GM12878 (cell line): ENCODE measurements around the gene PLA2G4A. TPM values are rescaled to one million over a fixed set of nuclear protein-coding genes. Genes with fewer than 3 reads are reported as not detected.

Experiments used
- ATAC-seq: fragments of 200-7000 bp; cut with Tn5 transposase; 3 replicates; pipeline ENCODE4 v1.9.1; 2020; ENCODE audit warnings: mild to moderate bottlenecking, moderate library complexity
- BruUV-seq: library from RNA; stranded (reverse); fragments of 400-500 nt; replicated peaks from 2 replicates; lab custom pipeline; 2021; lab: Mats Ljungman, UMichigan
- CTCF ChIA-PET: fragments of 300-600 bp; sonication (Branson Sonifier 250); formaldehyde crosslinking; extraction: SDS; loops from one replicate; lab custom pipeline; 2021; ENCODE audit warnings: inconsistent platforms; lab: Yijun Ruan, JAX
- POLR2A ChIA-PET: fragments of 350-600 bp; formaldehyde crosslinking; extraction: SDS; loops from one replicate; lab custom pipeline; 2021; ENCODE audit warnings: inconsistent platforms; lab: Charles Lee
- RAD21 ChIA-PET: fragments of 300-600 bp; sonication (Branson Sonifier 250); formaldehyde crosslinking; loops from one replicate; lab custom pipeline; 2023; ENCODE audit warnings: antibody characterized with exemption; ENCODE audit not compliant: unreplicated experiment; lab: Charles Lee
- SMC1A ChIA-PET: fragments of 300-600 bp; sonication (Branson Sonifier 250); formaldehyde crosslinking; loops from one replicate; lab custom pipeline; 2023; ENCODE audit not compliant: unreplicated experiment, uncharacterized antibody; lab: Charles Lee
- DNase-seq: peaks from one replicate; pipeline ENCODE4 v3.0.0-alpha.2; 2011; ENCODE audit warnings: low read depth, low spot score
- FAIRE-seq: peaks from 3 replicates; lab custom pipeline; 2011; peaks lifted over from hg19 to GRCh38; lab: Jason Lieb, UNC
- H2AFZ ChIP-seq: 2 replicates; pipeline ENCODE4 v1.6.0; 2011; ENCODE audit warnings: low read depth, low read length, control low read depth; ENCODE audit not compliant: control insufficient read depth
- H3K27ac ChIP-seq: 2 replicates; pipeline ENCODE4 v1.5.1; 2011; ENCODE audit warnings: control low read depth; ENCODE audit not compliant: control insufficient read depth, insufficient read depth
- H3K27me3 ChIP-seq, 2 experiments: replicated peaks in 1 of 2; 2 replicates each; pipeline versions ENCODE4 v1.6.0 to v1.6.1; 2011; ENCODE audit warnings: low read length in 1 of 2; ENCODE audit not compliant: control insufficient read depth in 2 of 2, insufficient read depth in 2 of 2
- H3K36me3 ChIP-seq, 2 experiments: 2 replicates each; pipeline ENCODE4 v1.5.1; 2011; ENCODE audit warnings: low read length in 1 of 2; ENCODE audit not compliant: control insufficient read depth in 2 of 2, insufficient read depth in 2 of 2
- H3K4me1 ChIP-seq: 2 replicates; pipeline ENCODE4 v1.6.1; 2011; ENCODE audit warnings: mild to moderate bottlenecking, low read length, moderate library complexity, mixed read lengths; ENCODE audit not compliant: control insufficient read depth, insufficient read depth
- H3K4me2 ChIP-seq: 2 replicates; pipeline ENCODE4 v1.6.0; 2011; ENCODE audit warnings: control low read depth; ENCODE audit not compliant: control insufficient read depth, insufficient read depth
- H3K4me3 ChIP-seq: fragments of 200-600 bp; sonication (generic); 2 replicates; pipeline ENCODE4 v1.5.1; 2016
- H3K79me2 ChIP-seq: 2 replicates; pipeline ENCODE4 v1.6.0; 2011; ENCODE audit warnings: low read length; ENCODE audit not compliant: control insufficient read depth, insufficient read depth
- H3K9ac ChIP-seq: 2 replicates; pipeline ENCODE4 v1.8.0; 2011; ENCODE audit warnings: low read length, control low read depth, mixed read lengths; ENCODE audit not compliant: control insufficient read depth, insufficient read depth
- H3K9me3 ChIP-seq: replicated peaks from 3 replicates; pipeline ENCODE4 v1.5.1; 2011; ENCODE audit warnings: mild to moderate bottlenecking, low read length; ENCODE audit not compliant: control insufficient read depth, insufficient read depth
- H4K20me1 ChIP-seq: 2 replicates; pipeline ENCODE4 v1.6.0; 2011; ENCODE audit not compliant: control insufficient read depth, insufficient read depth
- ATF7 ChIP-seq: fragments of 450-650 bp; IDR thresholded peaks from 2 replicates; pipeline ENCODE4 v1.6.1; 2016; ENCODE audit warnings: low read depth, mild to moderate bottlenecking
- BHLHE40 ChIP-seq, 2 experiments: fragments of 450-650 bp in 1 of 2; IDR thresholded peaks; 2 replicates each; pipeline ENCODE4 v1.6.1; 2011 to 2017; ENCODE audit warnings: low read depth in 2 of 2, borderline replicate concordance in 1 of 2, improper control_type of control experiment in 1 of 2, low read length in 1 of 2, mild to moderate bottlenecking in 1 of 2
- CREB1 ChIP-seq: IDR thresholded peaks from 2 replicates; pipeline ENCODE4 v1.6.1; 2012; ENCODE audit warnings: low read depth, mild to moderate bottlenecking, inconsistent platforms
- EP300 ChIP-seq, 2 experiments: fragments of 150-350 bp in 1 of 2; IDR thresholded peaks; 2 replicates each; pipeline ENCODE4 v1.6.1; 2011 to 2012; ENCODE audit warnings: low read depth in 2 of 2, low read length in 2 of 2, borderline replicate concordance in 1 of 2, improper control_type of control experiment in 1 of 2, inconsistent platforms in 1 of 2; ENCODE audit not compliant: control insufficient read depth in 1 of 2
- HDGF ChIP-seq: fragments of 450-650 bp; IDR thresholded peaks from 2 replicates; pipeline ENCODE4 v1.6.1; 2016; ENCODE audit warnings: antibody characterized with exemption
- IRF4 ChIP-seq: IDR thresholded peaks from 2 replicates; pipeline ENCODE4 v1.6.1; 2011; ENCODE audit warnings: low read depth, low read length
- JUNB ChIP-seq: IDR thresholded peaks from 2 replicates; pipeline ENCODE4 v1.6.1; 2016; ENCODE audit warnings: antibody characterized with exemption, mild to moderate bottlenecking
- MTA2 ChIP-seq: fragments of 450-650 bp; IDR thresholded peaks from 2 replicates; pipeline ENCODE4 v1.6.1; 2016; ENCODE audit warnings: low read depth, mild to moderate bottlenecking, moderate library complexity
- NFXL1 ChIP-seq: fragments of 450-650 bp; IDR thresholded peaks from 2 replicates; pipeline ENCODE4 v1.6.1; 2017; ENCODE audit warnings: antibody characterized with exemption, mild to moderate bottlenecking, borderline replicate concordance
- RUNX3 ChIP-seq: IDR thresholded peaks from 2 replicates; pipeline ENCODE4 v1.6.1; 2012; ENCODE audit warnings: low read length, inconsistent platforms
- SKIL ChIP-seq: fragments of 450-650 bp; IDR thresholded peaks from 2 replicates; pipeline ENCODE4 v1.6.1; 2017; ENCODE audit warnings: mild to moderate bottlenecking, low read depth, inconsistent platforms; ENCODE audit not compliant: poor library complexity, severe bottlenecking
- STAT3 ChIP-seq: IDR thresholded peaks from 2 replicates; pipeline ENCODE4 v1.6.1; 2011; ENCODE audit warnings: low read depth, low read length, improper control_type of control experiment
- SUZ12 ChIP-seq: fragments of 200-600 bp; sonication (generic); IDR thresholded peaks from one replicate; pipeline ENCODE4 v1.6.1; 2018; ENCODE audit warnings: antibody characterized with exemption, mild to moderate bottlenecking; ENCODE audit not compliant: unreplicated experiment
- TBL1XR1 ChIP-seq: IDR thresholded peaks from 2 replicates; pipeline ENCODE4 v1.6.1; 2012; ENCODE audit warnings: low read depth, low read length, improper control_type of control experiment
- WGBS: methylation state at CpG from one replicate; pipeline ENCODE4 v1.1.6; 2016; ENCODE audit warnings: low lambda C conversion rate; ENCODE audit not compliant: insufficient replicate concordance, insufficient coverage; ENCODE audit errors: missing lambda C conversion rate; 5-methylcytosine and 5-hydroxymethylcytosine counted together
- in situ Hi-C: fragments of 300-500 bp; cut with MboI; formaldehyde crosslinking; loops from 9 replicates; pipeline ENCODE4 v1.14.3; 2018; ENCODE audit warnings: mixed read lengths
- intact Hi-C: fragments of 100-400 bp; cut with micrococcal nuclease; formaldehyde crosslinking; loops from one replicate; pipeline ENCODE4 v1.14.2; 2022; ENCODE audit not compliant: unreplicated experiment
- polyA plus RNA-seq, 11 experiments: library from polyadenylated mRNA; depleted of rRNA in 4 of 11; unstranded in 6 of 11; stranded (reverse) in 5 of 11; fragments of >200 nt; fragmentation: Nextera tagmentation in 4 of 11; fragmentation: Illumina TruSeq in 1 of 11; extraction: Ambion mirVana in 4 of 11; extraction: Trizol in 1 of 11; gene quantifications; 1 replicate in 1 of 11; 2 replicates in 10 of 11; pipeline versions ENCODE4 v1.2.1 to v1.2.3, GENCODE V29; 2011 to 2016; ENCODE audit warnings: inconsistent platforms in 2 of 11, missing spikeins in 2 of 11, low read depth in 1 of 11
- total RNA-seq, 4 experiments: library from RNA; depleted of rRNA in 3 of 4; stranded (reverse); fragments of >200 nt in 3 of 4; fragmentation: Illumina TruSeq in 1 of 4; extraction: Trizol in 1 of 4; gene quantifications; 2 replicates each; pipeline versions ENCODE4 v1.2.1 to v1.2.3, GENCODE V29; 2013 to 2021
- TF ChIP-seq, protein P1 (sequence below): IDR thresholded peaks from 2 replicates; pipeline ENCODE4 v1.6.1; 2012; ENCODE audit warnings: low read length, inconsistent platforms

Gene PLA2G4A
- total and polyA plus RNA-seq, 10 of the 15 experiments (the other 5 are each of a cell fraction or from before 2014, with no cell fraction given), result 0.70 to 3.3 (median 1.5) TPM; not detected in 1

GRCh38 chr1:186864296-186864695 lies 35.5 kb downstream of the PLA2G4A start:
- CTCF ChIA-PET, result no interaction called here
- POLR2A ChIA-PET, result no interaction called here
- H3K79me2 ChIP-seq, result no peaks in the 10 kb centered on the region
- TF ChIP-seq RUNX3, result peak; percentile 59; the same call in 1 of the 2 replicates
- TF ChIP-seq HDGF, result no peak
- BruUV-seq, result no TSS peak
- 41% methylated on average over 1 of the region's 1 CpG for WGBS
- no peaks in the 10 kb centered on the region for H4K20me1 ChIP-seq
- no peaks in the 10 kb centered on the region for H3K36me3 ChIP-seq
- H3K9ac ChIP-seq, result no peak overlapping the region
- no peak overlapping the region for H3K27ac ChIP-seq
- ATAC-seq (no peak), FAIRE-seq (no peak), DNase-seq (no peak)
- in situ Hi-C loops, result no loop called here
- H3K4me1 ChIP-seq, result no peaks in the 10 kb centered on the region
- no peak overlapping the region for H2AFZ ChIP-seq
- no peaks in the 10 kb centered on the region for H3K27me3 ChIP-seq
- intact Hi-C loops, result loop anchor here (2.0 to 10.0 kb wide), 2 partner anchors 15 to 59 kb away; no protein-coding TSS in a partner anchor
- RAD21 ChIA-PET, result no interaction called here
- H3K4me2 ChIP-seq, result no peak overlapping the region
- SMC1A ChIA-PET, result no interaction called here
- no peak overlapping the region for H3K4me3 ChIP-seq
- H3K9me3 ChIP-seq, result no peaks in the 10 kb centered on the region

- intact Hi-C loops, result loop anchor here (2.0 to 10.0 kb wide), 2 partner anchors 16 to 60 kb away; no protein-coding TSS in a partner anchor
- H3K4me1 ChIP-seq, result no peaks in the 10 kb centered on the region
- no peaks in the 10 kb centered on the region for H3K36me3 ChIP-seq
- H3K27me3 ChIP-seq, result no peaks in the 10 kb centered on the region
- ATAC-seq (peak; percentile 84), FAIRE-seq (peak; percentile 54), DNase-seq (peak; percentile 25)
- CTCF ChIA-PET, result interaction anchor here (1.4 kb wide), 1 partner anchor 143 kb away, joined by 4 read pairs; no protein-coding TSS in a partner anchor
- no peak overlapping the region for H2AFZ ChIP-seq
- POLR2A ChIA-PET, result no interaction called here
- SMC1A ChIA-PET, result interaction anchor here (1.7 kb wide), 1 partner anchor 10 kb away, joined by 5 read pairs; no protein-coding TSS in a partner anchor
- 0% methylated on average over 1 of the region's 1 CpG for WGBS
- RAD21 ChIA-PET, result no interaction called here
- in situ Hi-C loops, result no loop called here
- no peaks in the 10 kb centered on the region for H4K20me1 ChIP-seq
- H3K9ac ChIP-seq, result no peak overlapping the region
- H3K9me3 ChIP-seq, result no peaks in the 10 kb centered on the region
- no TSS peak for BruUV-seq
- H3K4me3 ChIP-seq, result no peak overlapping the region
- H3K79me2 ChIP-seq, result no peaks in the 10 kb centered on the region
- H3K27ac ChIP-seq, result no peak overlapping the region
- no peak overlapping the region for H3K4me2 ChIP-seq
- peak; percentile 43; the same call in 1 of the 2 replicates for TF ChIP-seq CREB1
- no peak for TF ChIP-seq NFXL1
- TF ChIP-seq TBL1XR1, result 0 out of 2 replicates have a peak, but pooled peaks have one; percentile 57
- TF ChIP-seq JUNB, result peak; percentile 92
- no peak for TF ChIP-seq SUZ12
- no peak for TF ChIP-seq STAT3
- TF ChIP-seq, protein P1, sequence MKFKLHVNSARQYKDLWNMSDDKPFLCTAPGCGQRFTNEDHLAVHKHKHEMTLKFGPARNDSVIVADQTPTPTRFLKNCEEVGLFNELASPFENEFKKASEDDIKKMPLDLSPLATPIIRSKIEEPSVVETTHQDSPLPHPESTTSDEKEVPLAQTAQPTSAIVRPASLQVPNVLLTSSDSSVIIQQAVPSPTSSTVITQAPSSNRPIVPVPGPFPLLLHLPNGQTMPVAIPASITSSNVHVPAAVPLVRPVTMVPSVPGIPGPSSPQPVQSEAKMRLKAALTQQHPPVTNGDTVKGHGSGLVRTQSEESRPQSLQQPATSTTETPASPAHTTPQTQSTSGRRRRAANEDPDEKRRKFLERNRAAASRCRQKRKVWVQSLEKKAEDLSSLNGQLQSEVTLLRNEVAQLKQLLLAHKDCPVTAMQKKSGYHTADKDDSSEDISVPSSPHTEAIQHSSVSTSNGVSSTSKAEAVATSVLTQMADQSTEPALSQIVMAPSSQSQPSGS, result peak; percentile 94
- TF ChIP-seq EP300 (IDR thresholded peaks at IDR 0.05; ENCODE audit: borderline replicate concordance in 1 of 2, control insufficient read depth in 1 of 2, low read depth in 2 of 2, low read length in 2 of 2), result peak; percentile 48 to 52; a peak in 2 of 4 replicates
- peak; percentile 62; the same call in 1 of the 2 replicates for TF ChIP-seq IRF4
- TF ChIP-seq ATF7, result peak; percentile 66; the same call in 1 of the 2 replicates
- TF ChIP-seq SKIL, result peak; percentile 62
- TF ChIP-seq MTA2, result peak; percentile 80
- peak; percentile 13 to 29; a peak in 2 of 4 replicates for TF ChIP-seq BHLHE40 (IDR thresholded peaks at IDR 0.05; ENCODE audit: borderline replicate concordance in 1 of 2, low read depth in 2 of 2, low read length in 1 of 2)
Observed at GRCh38 chr1:186865253-186865652, 36.5 kb downstream of the PLA2G4A start.
